K562 (cell line): Measurements from ENCODE around the gene MAPT. TPM values are rescaled to one million over a fixed set of nuclear protein-coding genes. Genes with fewer than 3 reads are reported as not detected.

ENCODE experiments used
- ATAC-seq: fragments of 200-7000 bp; cut with Tn5 transposase; 3 replicates; pipeline ENCODE4 v1.9.1; 2020; ENCODE audit warnings: moderate library complexity
- BruUV-seq: library from RNA; stranded (reverse); fragments of 400-500 nt; replicated peaks from 2 replicates; lab custom pipeline; 2021; lab: Mats Ljungman, UMichigan
- CTCF ChIA-PET: fragments of 300-600 bp; formaldehyde crosslinking; extraction: SDS; loops from one replicate; lab custom pipeline; 2021; ENCODE audit warnings: low intra/inter-chr PET ratio; lab: Yijun Ruan, JAX
- POLR2A ChIA-PET: fragments of 300-600, 350-650 bp; sonication (Branson Sonifier 250); formaldehyde crosslinking; extraction: SDS; loops from one replicate; lab custom pipeline; 2021; ENCODE audit warnings: antibody characterized with exemption, inconsistent platforms; lab: Yijun Ruan, JAX
- DNase-seq, 4 experiments: peaks; one replicate each; pipeline versions ENCODE4 v3.0.0 to v3.0.0-alpha.2; 2011 to 2018; ENCODE audit warnings: low spot score in 3 of 4, mixed read lengths in 3 of 4; ENCODE audit errors: extremely low read depth in 1 of 4
- FAIRE-seq: peaks from 2 replicates; lab custom pipeline; 2011; peaks lifted over from hg19 to GRCh38; lab: Jason Lieb, UNC
- H2AFZ ChIP-seq: 2 replicates; pipeline ENCODE4 v1.6.0; 2011; ENCODE audit warnings: low read depth, low read length, control low read depth, inconsistent platforms
- H3K27ac ChIP-seq: fragments of 200-600 bp; 3 replicates; pipeline ENCODE4 v1.8.0; 2011; ENCODE audit warnings: low read depth, mild to moderate bottlenecking, control low read depth, inconsistent platforms, low read length, moderate library complexity, mixed read lengths; ENCODE audit errors: extremely low read depth
- H3K27me3 ChIP-seq, 2 experiments: fragments of 300-600 bp in 1 of 2; 2 replicates in 1 of 2; 3 replicates in 1 of 2; pipeline versions ENCODE4 v1.6.0 to v1.8.0; 2011; ENCODE audit warnings: inconsistent platforms in 2 of 2, low read length in 2 of 2, mild to moderate bottlenecking in 1 of 2, mixed read lengths in 1 of 2, moderate library complexity in 1 of 2; ENCODE audit not compliant: control insufficient read depth in 2 of 2, insufficient read depth in 2 of 2
- H3K36me3 ChIP-seq: fragments of 300-600 bp; 3 replicates; pipeline ENCODE4 v1.8.0; 2011; ENCODE audit warnings: mild to moderate bottlenecking, low read length, inconsistent platforms; ENCODE audit not compliant: control insufficient read depth, insufficient read depth
- H3K4me1 ChIP-seq, 2 experiments: fragments of 200-600 bp in 1 of 2; replicated peaks in 1 of 2; 2 replicates in 1 of 2; 3 replicates in 1 of 2; pipeline versions ENCODE4 v1.5.1 to v1.8.0; 2011; ENCODE audit warnings: inconsistent platforms in 2 of 2, low read length in 2 of 2, mild to moderate bottlenecking in 1 of 2, mixed read lengths in 1 of 2, moderate library complexity in 1 of 2; ENCODE audit not compliant: control insufficient read depth in 2 of 2, insufficient read depth in 2 of 2
- H3K4me2 ChIP-seq: 2 replicates; pipeline ENCODE4 v1.6.1; 2011; ENCODE audit warnings: low read length, control low read depth, inconsistent platforms, mixed read lengths; ENCODE audit not compliant: insufficient read depth
- H3K4me3 ChIP-seq: fragments of 200-600 bp; sonication (generic), shearing (Covaris generic); 2 replicates; pipeline ENCODE4 v1.5.1; 2016; ENCODE audit warnings: control low read depth, inconsistent platforms
- H3K79me2 ChIP-seq: fragments of 200-600 bp; 3 replicates; pipeline ENCODE4 v1.8.0; 2011; ENCODE audit warnings: low read length, inconsistent platforms; ENCODE audit not compliant: control insufficient read depth, insufficient read depth
- H3K9ac ChIP-seq, 2 experiments: 2 replicates each; pipeline versions ENCODE4 v1.6.0 to v1.6.1; 2011; ENCODE audit warnings: low read depth in 2 of 2, low read length in 2 of 2, control low read depth in 1 of 2, inconsistent platforms in 1 of 2, mild to moderate bottlenecking in 1 of 2, mixed read lengths in 1 of 2; ENCODE audit not compliant: insufficient read depth in 1 of 2
- H3K9me1 ChIP-seq: one replicate; pipeline ENCODE4 v1.6.0; 2011; ENCODE audit warnings: inconsistent platforms, mild to moderate bottlenecking, low read length, moderate library complexity; ENCODE audit not compliant: control insufficient read depth, insufficient read depth
- H3K9me3 ChIP-seq: replicated peaks from 2 replicates; pipeline ENCODE4 v1.5.1; 2011; ENCODE audit warnings: low read depth, low read length, inconsistent platforms; ENCODE audit not compliant: control insufficient read depth, insufficient read depth
- H4K20me1 ChIP-seq: replicated peaks from 2 replicates; pipeline ENCODE4 v1.6.1; 2011; ENCODE audit warnings: low read length, inconsistent platforms, mixed read lengths; ENCODE audit not compliant: control insufficient read depth, insufficient read depth
- ARHGAP35 ChIP-seq: fragments of 450-650 bp; IDR thresholded peaks from 2 replicates; pipeline ENCODE4 v1.6.1; 2018; ENCODE audit not compliant: partially characterized antibody
- CXXC5 ChIP-seq: fragments of 250-450 bp; sonication (Bioruptor Pico); IDR thresholded peaks from 2 replicates; pipeline ENCODE4 v1.8.0; 2022; ENCODE audit warnings: inconsistent platforms, mild to moderate bottlenecking, moderate library complexity
- ERF ChIP-seq: fragments of 450-650 bp; formaldehyde crosslinking; IDR thresholded peaks from 2 replicates; pipeline ENCODE4 v1.4.0; 2020; ENCODE audit warnings: mild to moderate bottlenecking, mixed read lengths
- EZH2 ChIP-seq: IDR thresholded peaks from 2 replicates; pipeline ENCODE4 v1.6.1; 2012; ENCODE audit warnings: low read depth, mild to moderate bottlenecking, inconsistent platforms, low read length, borderline replicate concordance
- GMEB1 ChIP-seq: fragments of 250-450 bp; sonication (Bioruptor Pico); IDR thresholded peaks from 2 replicates; pipeline ENCODE4 v1.4.0; 2020; ENCODE audit warnings: mild to moderate bottlenecking
- GTF2A2 ChIP-seq: IDR thresholded peaks from 2 replicates; pipeline ENCODE4 v1.6.1; 2016; ENCODE audit warnings: mild to moderate bottlenecking, missing genetic modification characterization, missing compliant biosample characterization
- HNRNPUL1 ChIP-seq: fragments of 200-400 bp; formaldehyde crosslinking; IDR thresholded peaks from 2 replicates; pipeline ENCODE4 v1.6.1; 2017; ENCODE audit warnings: low read length
- MBD2 ChIP-seq: sonication (generic); IDR thresholded peaks from 2 replicates; pipeline ENCODE4 v1.6.1; 2016; ENCODE audit warnings: low read depth, borderline replicate concordance
- MTA3 ChIP-seq: fragments of 450-650 bp; formaldehyde crosslinking; IDR thresholded peaks from 2 replicates; pipeline ENCODE4 v1.6.1; 2017; ENCODE audit warnings: mild to moderate bottlenecking, borderline replicate concordance
- NR0B1 ChIP-seq: fragments of 450-650 bp; IDR thresholded peaks from one replicate; pipeline ENCODE4 v1.6.1; 2018; ENCODE audit warnings: mild to moderate bottlenecking, moderate library complexity; ENCODE audit not compliant: partially characterized antibody
- PHF20 ChIP-seq: fragments of 450-650 bp; IDR thresholded peaks from 2 replicates; pipeline ENCODE4 v1.6.1; 2018; ENCODE audit not compliant: partially characterized antibody
- RBM15 ChIP-seq: fragments of 200-400 bp; formaldehyde crosslinking; IDR thresholded peaks from 2 replicates; pipeline ENCODE4 v1.6.1; 2018; ENCODE audit warnings: mild to moderate bottlenecking, low read length, moderate library complexity; ENCODE audit not compliant: insufficient read depth
- SREBF1 ChIP-seq: fragments of 150-350 bp; IDR thresholded peaks from 2 replicates; pipeline ENCODE4 v1.6.1; 2014; ENCODE audit warnings: antibody characterized with exemption, low read depth, low read length, borderline replicate concordance
- TFAM ChIP-seq: fragments of 250-450 bp; sonication (Bioruptor Pico); conservative IDR thresholded peaks from 2 replicates; pipeline ENCODE4 v1.5.0; 2021; ENCODE audit warnings: mild to moderate bottlenecking, moderate library complexity
- ZNF134 ChIP-seq: fragments of 250-450 bp; sonication (Bioruptor Pico); conservative IDR thresholded peaks from 2 replicates; pipeline ENCODE4 v1.4.0; 2020
- ZNF165 ChIP-seq: fragments of 250-450 bp; sonication (Bioruptor Pico); IDR thresholded peaks from 2 replicates; pipeline ENCODE4 v1.4.0; 2020; ENCODE audit warnings: borderline replicate concordance
- ZNF583 ChIP-seq: fragments of 250-450 bp; sonication (Bioruptor Pico); IDR thresholded peaks from 2 replicates; pipeline ENCODE4 v1.4.0; 2020
- ZNF778 ChIP-seq: fragments of 450-650 bp; formaldehyde crosslinking; IDR thresholded peaks from 2 replicates; pipeline ENCODE4 v1.4.0; 2020; ENCODE audit warnings: mild to moderate bottlenecking, moderate library complexity
- WGBS: fragments of 100-300 bp; shearing (Covaris generic); methylation state at CpG from one replicate; pipeline ENCODE4 v1.1.6; 2016; ENCODE audit warnings: low coverage, mixed read lengths; ENCODE audit not compliant: insufficient coverage; ENCODE audit errors: missing lambda C conversion rate; 5-methylcytosine and 5-hydroxymethylcytosine counted together
- in situ Hi-C: fragments of 300-500 bp; cut with MboI; formaldehyde crosslinking; loops from 4 replicates; pipeline ENCODE4 v1.15.0; 2018; ENCODE audit warnings: inconsistent platforms, mixed read lengths
- intact Hi-C: fragments of 100-400 bp; cut with micrococcal nuclease; formaldehyde crosslinking; loops from 2 replicates; pipeline ENCODE4 v1.14.2; 2022
- polyA plus RNA-seq, 8 experiments: library from polyadenylated mRNA; depleted of rRNA in 4 of 8; stranded (reverse) in 5 of 8; unstranded in 3 of 8; fragments of >200 nt; fragmentation: Nextera tagmentation in 2 of 8; fragmentation: Illumina TruSeq in 1 of 8; extraction: Ambion mirVana in 2 of 8; extraction: Trizol in 1 of 8; gene quantifications; 2 replicates each; pipeline versions ENCODE4 v1.2.1 to v1.2.3, GENCODE V29; 2011 to 2014; ENCODE audit warnings: inconsistent platforms in 1 of 8, missing spikeins in 1 of 8
- total RNA-seq, 7 experiments: library from RNA; depleted of rRNA in 6 of 7; stranded (reverse); fragments of >200 nt in 6 of 7; fragmentation: Illumina TruSeq in 2 of 7; extraction: Trizol in 2 of 7; gene quantifications; 2 replicates each; pipeline versions ENCODE4 v1.2.1 to v1.2.3, GENCODE V29; 2011 to 2021; ENCODE audit warnings: low replicate concordance in 1 of 7
- TF ChIP-seq, protein P1 (sequence below): fragments of 450-650 bp; IDR thresholded peaks from 2 replicates; pipeline ENCODE4 v1.6.1; 2016; ENCODE audit warnings: missing biosample characterization, missing genetic modification characterization

Gene MAPT
- total and polyA plus RNA-seq, 9 of the 15 experiments (the other 6 are each of a cell fraction or from before 2014, with no cell fraction given), result 0.04 to 1.1 (median 0.36) TPM

- TF ChIP-seq ZNF165 (no peak), RBM15 (no peak), GMEB1 (no peak), ZNF583 (CRISPR knock-in tag) (no peak), MTA3 (no peak)
These were observed 86.5 kb downstream of the MAPT start (continued) for GRCh38 chr17:45980855-45981254.

DNA sequence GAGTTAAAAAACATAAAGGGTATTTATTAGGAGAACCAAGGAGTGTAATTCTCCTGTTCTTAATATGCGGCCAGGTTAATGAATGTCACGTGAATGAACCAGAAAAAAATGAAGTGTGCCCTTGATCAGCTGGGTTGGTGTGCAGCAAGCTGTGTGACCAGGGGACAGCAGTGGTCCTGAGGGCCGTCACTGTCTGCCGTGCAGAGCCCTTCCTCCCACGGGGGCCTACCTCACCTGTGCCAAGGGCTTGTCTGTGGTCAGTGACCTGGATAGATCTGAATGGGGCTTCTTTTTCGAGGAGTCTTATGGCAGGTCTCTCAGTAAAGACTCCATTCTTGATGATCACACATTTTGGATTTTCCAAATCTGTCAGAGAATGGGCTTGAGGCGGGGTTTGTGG is 87.0 kb downstream of the MAPT start:
- no peak overlapping the region for H2AFZ ChIP-seq
- DNase-seq (no peak), ATAC-seq (no peak), FAIRE-seq (peak; percentile 51)
- H3K27ac ChIP-seq, result no peak overlapping the region
- H3K4me3 ChIP-seq, result no peak overlapping the region
- no peaks in the 10 kb centered on the region for H3K36me3 ChIP-seq
- POLR2A ChIA-PET, result interaction anchor here (0.5 kb wide), 1 partner anchor 406 kb away, joined by 3 read pairs; no protein-coding TSS in a partner anchor
- no peaks in the 10 kb centered on the region for H3K79me2 ChIP-seq
- H3K4me2 ChIP-seq, result no peak overlapping the region
- H3K9me1 ChIP-seq, result peaks cover 3% of the 10 kb centered on the region
- no peaks in the 10 kb centered on the region for H4K20me1 ChIP-seq
- peaks cover 35 to 43% of the 10 kb centered on the region in 2 experiments for H3K4me1 ChIP-seq
- no peaks in the 10 kb centered on the region for H3K9me3 ChIP-seq
- CTCF ChIA-PET, result no interaction called here
- WGBS, result 61% methylated on average over 7 of the region's 7 CpGs
- no peak overlapping the region for H3K9ac ChIP-seq
- intact Hi-C loops, result no loop called here
- no peaks in the 10 kb centered on the region for H3K27me3 ChIP-seq
- no TSS peak for BruUV-seq
- in situ Hi-C loops, result loop anchor here (25.0 kb wide), 1 partner anchor 856 kb away; no protein-coding TSS in a partner anchor
- TF ChIP-seq ZNF778 (CRISPR knock-in tag) (no peak), PHF20 (no peak), TFAM (CRISPR knock-in tag) (no peak), ARHGAP35 (no peak), HNRNPUL1 (no peak), SREBF1 (no peak), ZNF134 (CRISPR knock-in tag) (no peak), GTF2A2 (no peak), MBD2 (no peak), CXXC5 (CRISPR knock-in tag) (no peak), NR0B1 (no peak), ERF (no peak), EZH2 (no peak)
- TF ChIP-seq, protein P1, sequence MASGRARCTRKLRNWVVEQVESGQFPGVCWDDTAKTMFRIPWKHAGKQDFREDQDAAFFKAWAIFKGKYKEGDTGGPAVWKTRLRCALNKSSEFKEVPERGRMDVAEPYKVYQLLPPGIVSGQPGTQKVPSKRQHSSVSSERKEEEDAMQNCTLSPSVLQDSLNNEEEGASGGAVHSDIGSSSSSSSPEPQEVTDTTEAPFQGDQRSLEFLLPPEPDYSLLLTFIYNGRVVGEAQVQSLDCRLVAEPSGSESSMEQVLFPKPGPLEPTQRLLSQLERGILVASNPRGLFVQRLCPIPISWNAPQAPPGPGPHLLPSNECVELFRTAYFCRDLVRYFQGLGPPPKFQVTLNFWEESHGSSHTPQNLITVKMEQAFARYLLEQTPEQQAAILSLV (tag), result no peak
